Activated naive CD4-positive, alpha-beta T cell (primary cell): ENCODE measurements around the gene BCL2L11.

Source experiments
- DNase-seq, 4 experiments: peaks; one replicate each; lab custom pipeline; 2025; lab: John Stamatoyannopoulos, UW

BCL2L11 gene

DNA sequence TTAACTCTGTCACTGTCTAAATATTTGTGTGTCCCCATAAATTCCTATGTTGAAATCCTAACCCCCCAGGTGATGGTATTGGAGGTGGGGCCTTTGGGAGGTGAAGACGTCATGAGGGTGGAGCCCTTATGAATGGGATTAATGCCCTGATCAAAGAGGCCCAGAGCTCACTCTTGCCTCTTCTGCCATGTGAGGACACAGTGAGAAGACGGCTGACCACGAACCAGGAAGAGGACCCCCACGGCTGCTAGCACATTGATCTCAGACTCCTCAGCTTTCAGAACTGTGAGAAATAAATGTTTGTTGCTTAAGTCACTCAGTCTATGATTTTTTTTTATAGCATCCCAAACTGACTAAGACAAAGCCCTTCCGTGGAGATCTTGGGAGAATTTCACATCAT is 71.2 kb downstream of the BCL2L11 start:
- no peak for DNase-seq

DNA sequence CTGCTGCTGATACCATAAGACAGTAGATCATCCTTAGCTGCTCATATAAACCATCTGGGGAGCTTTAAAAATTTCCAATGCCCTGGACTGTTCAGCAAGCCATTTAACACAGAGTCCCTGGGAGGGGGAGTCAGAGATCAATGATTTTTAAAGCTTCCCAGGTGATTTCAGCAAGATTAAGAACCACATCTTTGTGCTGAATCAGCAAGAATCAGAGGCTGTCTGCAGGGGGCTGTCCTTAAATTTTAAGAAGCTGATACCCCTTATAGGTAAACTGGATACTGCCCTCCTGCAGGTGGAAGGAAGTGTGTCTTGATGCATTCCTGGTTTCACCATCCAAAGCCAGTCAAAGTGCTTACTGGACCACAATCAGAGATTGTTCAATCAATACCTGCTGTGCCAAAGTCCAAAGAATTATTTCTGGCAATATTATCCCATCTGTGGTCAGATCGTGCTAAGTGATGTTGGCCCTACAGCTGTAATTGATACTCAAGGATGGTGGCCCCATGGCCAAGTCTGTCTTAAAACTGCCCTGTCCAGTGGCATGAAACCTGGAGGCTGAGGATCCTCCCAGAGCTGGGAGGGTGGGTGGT is 72.2 kb downstream of the BCL2L11 start:
- no peak for DNase-seq

GRCh38 chr2:111194835-111195621 is 74.3 kb downstream of the BCL2L11 start:
- no peak for DNase-seq

DNA sequence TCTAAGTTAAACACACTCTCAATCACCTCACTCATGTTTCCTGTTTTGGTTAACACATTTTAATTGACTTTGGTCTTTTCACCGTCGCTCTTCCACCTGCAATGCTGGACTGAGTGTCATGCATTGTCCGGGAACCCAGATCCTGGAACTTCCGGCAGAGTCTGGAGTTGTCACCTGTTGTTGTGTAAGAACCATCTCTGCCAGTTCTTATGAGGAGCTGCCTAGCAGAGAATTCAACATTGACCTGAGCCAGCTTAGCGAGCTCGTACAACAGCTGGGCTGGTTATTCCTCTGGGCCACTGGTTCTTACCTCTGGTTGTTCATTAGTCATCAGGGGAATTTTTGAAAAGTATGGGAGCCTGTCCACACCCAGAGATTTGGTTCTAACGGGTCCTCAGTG is 75.7 kb downstream of the BCL2L11 start:
- DNase-seq = no peak

GRCh38 chr2:111198701-111199100 is 78.0 kb downstream of the BCL2L11 start:
- no peak for DNase-seq

- no peak for DNase-seq
These were observed 79.1 kb downstream of the BCL2L11 start for GRCh38 chr2:111199840-111200239.

DNA sequence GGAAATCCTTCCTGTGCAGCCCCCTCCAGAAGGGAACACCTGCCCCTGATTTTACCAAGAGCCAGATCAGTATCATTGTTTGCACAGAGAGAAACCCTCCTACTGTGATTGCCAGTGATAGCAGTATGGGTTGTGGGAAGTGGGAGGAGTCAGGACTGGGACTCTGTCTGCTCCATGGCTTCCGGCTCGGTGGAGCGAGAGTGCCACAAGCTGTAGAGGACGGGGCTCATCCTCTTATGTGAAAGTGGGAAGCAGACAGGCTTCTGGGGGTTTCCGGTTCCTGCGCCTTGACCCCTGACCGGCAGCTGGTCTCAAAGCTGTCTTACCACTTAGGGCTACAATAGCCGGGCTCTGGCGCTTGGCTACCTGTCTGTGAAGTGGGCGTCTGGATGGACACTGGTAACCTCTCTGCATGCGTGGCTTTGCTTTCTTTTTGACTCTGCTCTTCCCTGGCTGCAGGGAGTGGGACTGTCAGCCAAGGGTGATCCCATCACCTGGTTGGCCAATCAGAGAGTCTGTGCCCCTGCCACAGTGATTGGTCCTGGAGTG is 79.7 kb downstream of the BCL2L11 start:
- no peak for DNase-seq

GRCh38 chr2:111201214-111201613 is 80.5 kb downstream of the BCL2L11 start:
- no peak for DNase-seq

GRCh38 chr2:111202266-111203040 is 81.7 kb downstream of the BCL2L11 start:
- no peak for DNase-seq

DNA sequence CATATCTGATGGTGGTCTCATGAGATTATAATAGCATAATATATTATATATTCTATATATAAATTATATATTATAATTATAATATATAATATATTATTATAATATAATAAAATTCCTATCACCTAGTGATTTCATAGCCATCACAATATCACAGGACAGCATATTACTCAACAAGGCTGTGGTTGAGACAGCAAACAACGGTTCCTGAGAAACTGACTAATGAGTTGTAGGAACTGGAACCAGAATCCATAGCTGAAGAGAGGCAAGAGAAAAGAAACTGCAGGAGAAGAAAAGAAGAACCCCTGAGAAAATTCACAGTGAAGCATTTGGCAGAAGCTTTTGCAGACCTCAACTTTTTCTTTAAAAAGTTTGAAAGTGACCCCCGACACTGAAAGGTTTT is 84.0 kb downstream of the BCL2L11 start:
- no peak for DNase-seq

GRCh38 chr2:111205774-111206173 is 85.1 kb downstream of the BCL2L11 start:
- no peak for DNase-seq

- no peak for DNase-seq
These were observed 87.1 kb downstream of the BCL2L11 start for GRCh38 chr2:111207851-111208250.

- no peak for DNase-seq
These were observed 87.9 kb downstream of the BCL2L11 start for GRCh38 chr2:111208639-111209038.

DNA sequence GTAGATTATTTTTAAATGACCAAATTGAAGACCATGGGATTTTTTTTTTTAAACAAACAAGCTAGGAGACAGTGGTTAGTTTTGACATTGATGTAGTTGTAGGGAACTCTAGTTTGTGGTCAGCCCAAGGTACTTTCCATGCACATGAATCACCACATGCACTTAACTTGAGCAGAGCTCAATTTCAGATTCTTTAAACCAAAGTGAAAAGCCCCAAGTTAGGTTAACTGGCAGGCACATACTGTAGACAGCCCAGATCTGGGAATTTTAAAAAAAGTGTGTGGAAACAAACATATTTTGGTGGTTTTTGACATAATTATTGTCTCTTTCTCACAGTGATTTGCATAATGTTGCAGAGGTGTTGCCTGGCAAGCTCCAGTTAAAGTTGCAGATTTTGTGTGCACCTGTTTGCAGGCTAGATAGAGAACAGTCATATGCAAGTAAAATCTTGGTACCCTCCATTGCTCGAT is 88.4 kb downstream of the BCL2L11 start:
- no peak for DNase-seq

- no peak for DNase-seq
These were observed 89.3 kb downstream of the BCL2L11 start for GRCh38 chr2:111210036-111210435.

DNA sequence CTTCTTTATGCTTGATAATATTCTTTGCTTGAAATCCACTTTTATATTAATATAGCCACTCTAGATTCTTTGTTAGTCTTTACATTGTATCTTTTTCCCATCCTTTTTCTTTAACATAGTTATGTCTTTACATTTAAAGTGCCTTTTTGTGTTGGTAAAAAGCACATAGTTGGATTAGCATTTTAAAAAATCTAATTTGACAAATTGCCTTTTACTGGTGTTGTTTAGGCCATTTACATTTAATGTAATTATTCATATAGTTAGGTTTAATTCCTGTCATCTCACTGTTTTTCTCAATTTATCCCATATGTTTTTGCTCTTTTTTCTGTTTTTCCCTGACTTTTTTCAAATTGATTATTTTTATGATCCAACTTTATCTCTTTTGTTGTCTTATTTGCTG is 93.2 kb downstream of the BCL2L11 start:
- no peak for DNase-seq

DNA sequence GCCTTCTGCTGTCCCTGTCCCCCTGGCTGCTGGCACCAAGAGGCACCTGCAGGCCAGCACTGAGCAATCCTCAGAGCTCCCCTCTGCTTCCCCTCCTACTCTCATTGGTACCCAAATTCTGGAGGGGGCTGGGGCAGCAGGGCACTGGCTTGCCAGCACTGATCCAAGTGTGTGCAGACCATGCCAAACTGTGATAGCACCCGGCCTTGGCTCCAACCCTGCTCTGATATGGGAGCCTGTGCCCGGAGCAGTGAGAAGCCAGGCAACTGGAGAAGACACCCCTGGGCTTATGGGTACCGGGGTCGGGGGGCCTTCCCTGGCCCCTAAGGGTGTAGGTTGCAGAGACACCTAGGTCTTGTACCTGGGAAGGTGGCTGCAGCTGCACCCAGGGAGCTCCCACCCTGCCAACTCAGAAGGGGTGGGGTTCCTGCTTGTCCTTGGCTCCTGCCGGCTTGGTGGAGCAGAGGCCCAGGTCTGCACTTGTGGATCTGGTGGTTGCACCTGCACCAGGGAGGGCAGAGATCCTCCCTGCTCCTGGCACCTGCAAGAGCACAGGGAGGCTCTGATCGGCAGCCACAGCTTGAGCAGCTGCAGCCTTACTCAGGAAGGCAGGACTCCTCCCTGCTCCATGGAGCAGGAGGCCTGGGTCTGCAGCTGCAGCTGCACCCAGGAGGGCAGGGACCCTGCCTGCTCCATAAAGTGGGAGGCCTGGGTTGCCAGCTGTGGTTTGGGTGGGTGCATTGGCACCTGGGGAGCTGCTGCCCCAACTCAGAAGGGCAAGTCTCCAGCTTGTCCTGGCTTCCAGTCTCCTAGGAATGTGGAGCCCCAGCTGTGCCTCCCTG is 96.3 kb downstream of the BCL2L11 start:
- DNase-seq = no peak
